Stimulated activated CD8-positive, alpha-beta memory T cell treated with anti-CD3 and anti-CD28 coated beads, Interleukin-15, amount 100 ng/mL, for 24 hours (primary cell): ENCODE measurements around the gene KLHL22.
"Not testable (repeated sequence)": the region's sequence is repeated elsewhere in the genome, so short reads cannot be mapped to it uniquely, and the experiment has no call there.

ENCODE experiments used
- DNase-seq: peaks from one replicate; pipeline ENCODE4 v3.0.0-alpha.2; 2020; ENCODE audit warnings: low read depth

KLHL22 gene

GRCh38 chr22:20503816-20504215 lies 8.2 kb upstream of the KLHL22 start:
- DNase-seq = no peak

GRCh38 chr22:20499769-20500168 lies 4.2 kb upstream of the KLHL22 start:
- no peak for DNase-seq

GRCh38 chr22:20498913-20499312 lies 3.3 kb upstream of the KLHL22 start:
- DNase-seq = no peak

- DNase-seq = no peak
Observed at GRCh38 chr22:20497426-20497825, 1.8 kb upstream of the KLHL22 start.

GRCh38 chr22:20495861-20496681 lies 476 bp upstream of the KLHL22 start:
- DNase-seq = peak; percentile 81

GRCh38 chr22:20491346-20491745 lies 4.2 kb downstream of the KLHL22 start:
- DNase-seq = no peak

GRCh38 chr22:20490941-20491307 lies 4.7 kb downstream of the KLHL22 start:
- no peak for DNase-seq

GRCh38 chr22:20490183-20490940 lies 5.2 kb downstream of the KLHL22 start:
- no peak for DNase-seq

GRCh38 chr22:20488946-20489345 lies 6.6 kb downstream of the KLHL22 start:
- DNase-seq = no peak

GRCh38 chr22:20487715-20488114 lies 7.9 kb downstream of the KLHL22 start:
- no peak for DNase-seq

GRCh38 chr22:20486229-20486628 lies 9.4 kb downstream of the KLHL22 start:
- DNase-seq = no peak

- no peak for DNase-seq
Observed at GRCh38 chr22:20484948-20485683, 10.5 kb downstream of the KLHL22 start.

- no peak for DNase-seq
Observed at GRCh38 chr22:20483771-20484170, 11.8 kb downstream of the KLHL22 start.

- DNase-seq = not testable (repeated sequence)
Observed at GRCh38 chr22:20483143-20483506, 12.5 kb downstream of the KLHL22 start.

- no peak for DNase-seq
Observed at GRCh38 chr22:20479612-20480196, 15.9 kb downstream of the KLHL22 start.

- not testable (repeated sequence) for DNase-seq
Observed at GRCh38 chr22:20478059-20478458, 17.5 kb downstream of the KLHL22 start.

- DNase-seq = not testable (repeated sequence)
Observed at GRCh38 chr22:20475569-20475968, 20.0 kb downstream of the KLHL22 start.

GRCh38 chr22:20475115-20475436 lies 20.5 kb downstream of the KLHL22 start:
- no peak for DNase-seq

GRCh38 chr22:20472629-20473442 lies 22.8 kb downstream of the KLHL22 start:
- no peak for DNase-seq

- no peak for DNase-seq
Observed at GRCh38 chr22:20471126-20471833, 24.3 kb downstream of the KLHL22 start.

- not testable (repeated sequence) for DNase-seq
Observed at GRCh38 chr22:20470525-20470924, 25.1 kb downstream of the KLHL22 start.
